Measurements from ENCODE around the gene IGSF10. TPM values are rescaled to one million over a fixed set of nuclear protein-coding genes. Genes with fewer than 3 reads are reported as not detected.

Gene IGSF10
- total RNA-seq, 4 donors from 2014 or later, result 0.83 to 4.0 (median 2.8) TPM

GRCh38 chr3:151426341-151426657 is 34.6 kb downstream of the IGSF10 start:
- no peak overlapping the region for H3K4me3 ChIP-seq
- no peaks in the 10 kb centered on the region for H3K36me3 ChIP-seq
- no peak for TF ChIP-seq POLR2A (IDR thresholded peaks at IDR 0.05; ENCODE audit: low read depth)
- TF ChIP-seq POLR2AphosphoS5 (IDR thresholded peaks at IDR 0.05), result no peak
- TF ChIP-seq CTCF (IDR thresholded peaks at IDR 0.05), result no peak
- no peak for TF ChIP-seq EP300 (IDR thresholded peaks at IDR 0.05)
- no peaks in the 10 kb centered on the region for H3K27me3 ChIP-seq
- H3K4me1 ChIP-seq, result no peaks in the 10 kb centered on the region
- DNase-seq (ENCODE audit: extremely low spot score), result no peak
- no peaks in the 10 kb centered on the region for H3K9me3 ChIP-seq
- intact Hi-C loops (cut with DNase I), result no loop called here
- no peak overlapping the region for H3K27ac ChIP-seq (replicated peaks in 1 of 4)

GRCh38 chr3:151425627-151426340 is 35.1 kb downstream of the IGSF10 start:
- H3K4me3 ChIP-seq, result no peak overlapping the region
- WGBS, result 78% methylated on average over 4 of the region's 4 CpGs
- intact Hi-C loops (cut with DNase I), result no loop called here
- no peaks in the 10 kb centered on the region for H3K27me3 ChIP-seq
- H3K9me3 ChIP-seq, result no peaks in the 10 kb centered on the region
- TF ChIP-seq CTCF (IDR thresholded peaks at IDR 0.05), result peak in 2 of 3 experiments; percentile 7 to 12
- no peak for TF ChIP-seq POLR2A (IDR thresholded peaks at IDR 0.05; ENCODE audit: low read depth)
- no peaks in the 10 kb centered on the region for H3K4me1 ChIP-seq
- no peak overlapping the region for H3K27ac ChIP-seq (replicated peaks in 1 of 4)
- H3K36me3 ChIP-seq, result no peaks in the 10 kb centered on the region
- no peak for DNase-seq (ENCODE audit: extremely low spot score)

GRCh38 chr3:151423091-151423490 is 37.8 kb downstream of the IGSF10 start:
- Histone ChIP-seq H3K9me3 (no peaks in the 10 kb centered on the region), H3K4me1 (no peaks in the 10 kb centered on the region), H3K27me3 (no peaks in the 10 kb centered on the region), H3K27ac (replicated peaks in 1 of 4) (no peak overlapping the region), H3K36me3 (no peaks in the 10 kb centered on the region), H3K4me3 (no peak overlapping the region)
- 85% methylated on average over 5 of the region's 5 CpGs for WGBS
- intact Hi-C loops (cut with DNase I), result no loop called here
- TF ChIP-seq EP300 (IDR thresholded peaks at IDR 0.05) (no peak), CTCF (IDR thresholded peaks at IDR 0.05) (no peak), POLR2A (IDR thresholded peaks at IDR 0.05; ENCODE audit: low read depth) (no peak), POLR2AphosphoS5 (IDR thresholded peaks at IDR 0.05) (no peak)
- DNase-seq (ENCODE audit: extremely low spot score), result no peak

- DNase-seq (ENCODE audit: extremely low spot score), result no peak
- no peaks in the 10 kb centered on the region for H3K27me3 ChIP-seq
- no peak overlapping the region for H3K4me3 ChIP-seq
- no peaks in the 10 kb centered on the region for H3K9me3 ChIP-seq
- no peak for TF ChIP-seq POLR2A (IDR thresholded peaks at IDR 0.05; ENCODE audit: low read depth)
- TF ChIP-seq EP300 (IDR thresholded peaks at IDR 0.05), result no peak
- no peak for TF ChIP-seq CTCF (IDR thresholded peaks at IDR 0.05)
- TF ChIP-seq POLR2AphosphoS5 (IDR thresholded peaks at IDR 0.05), result no peak
- WGBS, result 76% methylated on average over 4 of the region's 4 CpGs
- H3K36me3 ChIP-seq, result no peaks in the 10 kb centered on the region
- no peak overlapping the region for H3K27ac ChIP-seq (replicated peaks in 1 of 4)
- no peaks in the 10 kb centered on the region for H3K4me1 ChIP-seq
- intact Hi-C loops (cut with DNase I), result no loop called here
These were observed 38.9 kb downstream of the IGSF10 start for GRCh38 chr3:151421938-151422337.

- DNase-seq (ENCODE audit: extremely low spot score), result no peak
- TF ChIP-seq EP300 (IDR thresholded peaks at IDR 0.05) (no peak), CTCF (IDR thresholded peaks at IDR 0.05) (no peak), POLR2AphosphoS5 (IDR thresholded peaks at IDR 0.05) (no peak)
- Histone ChIP-seq H3K27ac (replicated peaks in 1 of 4) (no peak overlapping the region), H3K36me3 (no peaks in the 10 kb centered on the region), H3K4me1 (no peaks in the 10 kb centered on the region), H3K4me3 (no peak overlapping the region), H3K27me3 (no peaks in the 10 kb centered on the region), H3K9me3 (no peaks in the 10 kb centered on the region)
- intact Hi-C loops (cut with DNase I), result no loop called here
- WGBS, result 74% methylated on average over 6 of the region's 6 CpGs
These were observed 41.1 kb downstream of the IGSF10 start for GRCh38 chr3:151419806-151420205.
